ENCODE data around the gene ACADVL.

ACADVL gene

DNA sequence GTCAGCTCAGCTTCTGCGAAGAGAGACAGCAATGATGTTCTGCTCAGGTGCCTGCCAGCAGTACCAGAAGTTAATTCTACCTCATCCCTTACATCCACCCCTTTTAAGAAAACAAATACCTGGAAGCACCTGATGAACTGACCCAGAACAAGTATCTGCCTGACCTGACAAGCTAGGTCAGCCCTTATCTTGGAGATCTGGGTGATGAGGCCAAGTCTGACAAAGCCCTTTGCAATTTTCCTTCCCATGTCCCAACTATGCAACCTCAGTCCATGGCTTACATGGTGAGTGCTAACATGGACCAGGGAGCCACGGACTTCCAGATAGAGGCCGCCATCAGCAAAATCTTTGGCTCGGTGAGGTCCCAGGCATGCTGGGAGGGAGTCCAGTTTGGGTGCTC is 3.6 kb downstream of the ACADVL start:
- Histone ChIP-seq H3K27ac (ENCODE audit: low read depth, low read length) (no peak overlapping the region), H3F3A (ENCODE audit: insufficient read depth) (peaks cover 11% of the 10 kb centered on the region; the same call in 1 of the 2 replicates), H2AFZ (ENCODE audit: low read depth, low read length, severe bottlenecking) (no peak overlapping the region), H4K20me1 (ENCODE audit: low read depth, low read length) (no peaks in the 10 kb centered on the region), H3K4me3 (ENCODE audit: insufficient read depth, low read length, poor library complexity, severe bottlenecking) (no peak overlapping the region), H3K79me2 (ENCODE audit: insufficient read depth, low read length) (no peaks in the 10 kb centered on the region), H3K9me3 (ENCODE audit: insufficient read depth, low read length) (no peaks in the 10 kb centered on the region), H3K27me3 (ENCODE audit: low read length) (no peaks in the 10 kb centered on the region), H3K36me3 (ENCODE audit: low read length) (no peaks in the 10 kb centered on the region), H3K9ac (ENCODE audit: low read length) (no peak overlapping the region), H3K4me2 (ENCODE audit: low read depth, low read length, poor library complexity, severe bottlenecking) (no peak overlapping the region), H3K9me2 (replicated peaks; ENCODE audit: insufficient read depth, low read length) (no peaks in the 10 kb centered on the region)
- no peak for TF ChIP-seq EZH2phosphoT487 (conservative IDR thresholded peaks at IDR 0.05; ENCODE audit: low read length)
- TF ChIP-seq, protein P1, sequence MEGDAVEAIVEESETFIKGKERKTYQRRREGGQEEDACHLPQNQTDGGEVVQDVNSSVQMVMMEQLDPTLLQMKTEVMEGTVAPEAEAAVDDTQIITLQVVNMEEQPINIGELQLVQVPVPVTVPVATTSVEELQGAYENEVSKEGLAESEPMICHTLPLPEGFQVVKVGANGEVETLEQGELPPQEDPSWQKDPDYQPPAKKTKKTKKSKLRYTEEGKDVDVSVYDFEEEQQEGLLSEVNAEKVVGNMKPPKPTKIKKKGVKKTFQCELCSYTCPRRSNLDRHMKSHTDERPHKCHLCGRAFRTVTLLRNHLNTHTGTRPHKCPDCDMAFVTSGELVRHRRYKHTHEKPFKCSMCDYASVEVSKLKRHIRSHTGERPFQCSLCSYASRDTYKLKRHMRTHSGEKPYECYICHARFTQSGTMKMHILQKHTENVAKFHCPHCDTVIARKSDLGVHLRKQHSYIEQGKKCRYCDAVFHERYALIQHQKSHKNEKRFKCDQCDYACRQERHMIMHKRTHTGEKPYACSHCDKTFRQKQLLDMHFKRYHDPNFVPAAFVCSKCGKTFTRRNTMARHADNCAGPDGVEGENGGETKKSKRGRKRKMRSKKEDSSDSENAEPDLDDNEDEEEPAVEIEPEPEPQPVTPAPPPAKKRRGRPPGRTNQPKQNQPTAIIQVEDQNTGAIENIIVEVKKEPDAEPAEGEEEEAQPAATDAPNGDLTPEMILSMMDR (IDR thresholded peaks at IDR 0.05; ENCODE audit: insufficient read depth, low read length, poor library complexity, severe bottlenecking) = no peak

DNA sequence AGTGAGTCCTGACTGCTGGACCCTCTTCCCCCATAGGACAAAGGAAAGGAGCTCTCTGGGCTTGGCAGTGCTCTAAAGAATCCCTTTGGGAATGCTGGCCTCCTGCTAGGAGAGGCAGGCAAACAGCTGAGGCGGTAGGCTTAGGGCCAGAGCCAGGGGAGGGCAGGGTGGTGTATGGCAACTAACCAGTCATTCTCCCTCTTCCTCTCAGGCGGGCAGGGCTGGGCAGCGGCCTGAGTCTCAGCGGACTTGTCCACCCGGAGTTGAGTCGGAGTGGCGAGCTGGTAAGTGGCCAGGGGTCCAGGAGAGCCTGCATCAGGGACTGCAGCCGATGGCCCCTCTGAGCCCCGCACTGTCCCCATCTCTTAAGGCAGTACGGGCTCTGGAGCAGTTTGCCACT is 4.4 kb downstream of the ACADVL start:
- no peaks in the 10 kb centered on the region for H3K27me3 ChIP-seq (ENCODE audit: low read length)
- H3K4me3 ChIP-seq (ENCODE audit: insufficient read depth, low read length, poor library complexity, severe bottlenecking) = no peak overlapping the region
- H4K20me1 ChIP-seq (ENCODE audit: low read depth, low read length) = no peaks in the 10 kb centered on the region
- H3K9me3 ChIP-seq (ENCODE audit: insufficient read depth, low read length) = no peaks in the 10 kb centered on the region
- H3K36me3 ChIP-seq (ENCODE audit: low read length) = no peaks in the 10 kb centered on the region
- no peak overlapping the region for H2AFZ ChIP-seq (ENCODE audit: low read depth, low read length, severe bottlenecking)
- H3F3A ChIP-seq (ENCODE audit: insufficient read depth) = peaks cover 11% of the 10 kb centered on the region; the same call in 1 of the 2 replicates
- H3K79me2 ChIP-seq (ENCODE audit: insufficient read depth, low read length) = no peaks in the 10 kb centered on the region
- H3K4me2 ChIP-seq (ENCODE audit: low read depth, low read length, poor library complexity, severe bottlenecking) = no peak overlapping the region
- H3K9ac ChIP-seq (ENCODE audit: low read length) = no peak overlapping the region
- no peak for TF ChIP-seq EZH2phosphoT487 (conservative IDR thresholded peaks at IDR 0.05; ENCODE audit: low read length)
- TF ChIP-seq, protein P1 (IDR thresholded peaks at IDR 0.05; ENCODE audit: insufficient read depth, low read length, poor library complexity, severe bottlenecking) = no peak
- H3K27ac ChIP-seq (ENCODE audit: low read depth, low read length) = no peak overlapping the region
- no peaks in the 10 kb centered on the region for H3K9me2 ChIP-seq (replicated peaks; ENCODE audit: insufficient read depth, low read length)

DNA sequence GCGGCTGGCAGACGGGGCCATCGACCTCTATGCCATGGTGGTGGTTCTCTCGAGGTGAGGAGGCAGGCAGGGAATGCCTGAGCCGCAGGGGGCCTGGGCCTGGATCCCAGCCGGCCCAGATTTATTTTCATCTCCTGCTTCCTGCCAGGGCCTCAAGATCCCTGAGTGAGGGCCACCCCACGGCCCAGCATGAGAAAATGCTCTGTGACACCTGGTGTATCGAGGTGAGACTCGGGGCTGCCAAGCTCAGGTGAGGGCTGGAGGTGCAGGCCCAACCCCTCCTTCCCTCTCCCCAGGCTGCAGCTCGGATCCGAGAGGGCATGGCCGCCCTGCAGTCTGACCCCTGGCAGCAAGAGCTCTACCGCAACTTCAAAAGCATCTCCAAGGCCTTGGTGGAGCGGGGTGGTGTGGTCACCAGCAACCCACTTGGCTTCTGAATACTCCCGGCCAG is 4.9 kb downstream of the ACADVL start:
- Histone ChIP-seq H3K27me3 (ENCODE audit: low read length) (no peaks in the 10 kb centered on the region), H3K79me2 (ENCODE audit: insufficient read depth, low read length) (no peaks in the 10 kb centered on the region), H3K9ac (ENCODE audit: low read length) (no peak overlapping the region), H3F3A (ENCODE audit: insufficient read depth) (peaks cover 11% of the 10 kb centered on the region; the same call in 1 of the 2 replicates), H3K9me3 (ENCODE audit: insufficient read depth, low read length) (no peaks in the 10 kb centered on the region), H3K4me3 (ENCODE audit: insufficient read depth, low read length, poor library complexity, severe bottlenecking) (no peak overlapping the region), H2AFZ (ENCODE audit: low read depth, low read length, severe bottlenecking) (no peak overlapping the region), H3K9me2 (replicated peaks; ENCODE audit: insufficient read depth, low read length) (no peaks in the 10 kb centered on the region), H3K4me2 (ENCODE audit: low read depth, low read length, poor library complexity, severe bottlenecking) (no peak overlapping the region), H3K36me3 (ENCODE audit: low read length) (no peaks in the 10 kb centered on the region), H3K27ac (ENCODE audit: low read depth, low read length) (no peak overlapping the region), H4K20me1 (ENCODE audit: low read depth, low read length) (no peaks in the 10 kb centered on the region)
- TF ChIP-seq, protein P1 (IDR thresholded peaks at IDR 0.05; ENCODE audit: insufficient read depth, low read length, poor library complexity, severe bottlenecking) = no peak
- no peak for TF ChIP-seq EZH2phosphoT487 (conservative IDR thresholded peaks at IDR 0.05; ENCODE audit: low read length)
